HG02970 (cell line): ENCODE data around the gene CAND2.
A peak's percentile ranks its signal among the peaks of the same experiment; 100 is the strongest.
"Not testable (repeated sequence)": the region's sequence is repeated elsewhere in the genome, so short reads cannot be mapped to it uniquely, and the experiment has no call there.

Experiments
- ATAC-seq: cut with Tn5 transposase; IDR thresholded peaks from one replicate; pipeline ENCODE4 v1.9.1; 2021; ENCODE audit warnings: mild to moderate bottlenecking, moderate library complexity, moderate number of reproducible peaks; ENCODE audit not compliant: unreplicated experiment, low FRiP score

Gene CAND2

GRCh38 chr3:12828751-12829150, 32.3 kb downstream of the CAND2 start:
- ATAC-seq = no peak

GRCh38 chr3:12829404-12829803, 32.9 kb downstream of the CAND2 start:
- ATAC-seq = no peak

- ATAC-seq = no peak
Measured at GRCh38 chr3:12829886-12830784, 33.7 kb downstream of the CAND2 start.

- ATAC-seq = no peak
Measured at GRCh38 chr3:12830785-12831156, 34.3 kb downstream of the CAND2 start.

GRCh38 chr3:12831301-12831866, 34.9 kb downstream of the CAND2 start:
- ATAC-seq = no peak

- no peak for ATAC-seq
Measured at GRCh38 chr3:12832350-12833221, 36.1 kb downstream of the CAND2 start.

GRCh38 chr3:12833222-12834161, 37.0 kb downstream of the CAND2 start:
- no peak for ATAC-seq

- ATAC-seq = no peak
Measured at GRCh38 chr3:12835052-12835665, 38.7 kb downstream of the CAND2 start.

GRCh38 chr3:12837295-12837986, 41.0 kb downstream of the CAND2 start:
- ATAC-seq = no peak

GRCh38 chr3:12838179-12838965, 41.9 kb downstream of the CAND2 start:
- no peak for ATAC-seq

GRCh38 chr3:12839156-12839946, 42.9 kb downstream of the CAND2 start:
- ATAC-seq = no peak

GRCh38 chr3:12840148-12840547, 43.7 kb downstream of the CAND2 start:
- ATAC-seq = not testable (repeated sequence)

GRCh38 chr3:12840591-12841148, 44.2 kb downstream of the CAND2 start:
- ATAC-seq = peak; percentile 8

- peak; percentile 90 for ATAC-seq
Measured at GRCh38 chr3:12841149-12841969, 44.9 kb downstream of the CAND2 start, which contains the start of gene RPL32. Gene RPL32, minus strand, starts transcription at chr3:12841565. Its CDS starts 1,328 bp downstream, at chr3:12840237.

GRCh38 chr3:12841970-12842328, 45.5 kb downstream of the CAND2 start:
- no peak for ATAC-seq

GRCh38 chr3:12842469-12842868, 46.0 kb downstream of the CAND2 start:
- ATAC-seq = no peak
